GM19023 (cell line): ENCODE data around the gene UQCRQ.

Source experiments
- ATAC-seq: cut with Tn5 transposase; IDR thresholded peaks from one replicate; pipeline ENCODE4 v1.9.1; 2021; ENCODE audit warnings: mild to moderate bottlenecking, moderate library complexity; ENCODE audit not compliant: unreplicated experiment

The UQCRQ gene

GRCh38 chr5:132905938-132906337, 39.5 kb downstream of the UQCRQ start:
- no peak for ATAC-seq

GRCh38 chr5:132907161-132907560, 40.7 kb downstream of the UQCRQ start:
- no peak for ATAC-seq

GRCh38 chr5:132909702-132910101, 43.3 kb downstream of the UQCRQ start:
- ATAC-seq: no peak

- no peak for ATAC-seq
Observed at GRCh38 chr5:132915681-132916080, 49.2 kb downstream of the UQCRQ start.

GRCh38 chr5:132916086-132916485, 49.6 kb downstream of the UQCRQ start:
- ATAC-seq: no peak
